GM23338 (cell line): ENCODE measurements around the gene ATAD3B. TPM values are rescaled to one million over a fixed set of nuclear protein-coding genes. Genes with fewer than 3 reads are reported as not detected.
A peak's percentile ranks its signal among the peaks of the same experiment; 100 is the strongest.

Experiments used
- ATAC-seq: fragments of 200-7000 bp; cut with Tn5 transposase; 3 replicates; pipeline ENCODE4 v1.9.1; 2020
- DNase-seq: peaks from one replicate; pipeline ENCODE4 v3.0.0-alpha.2; 2015; ENCODE audit warnings: low spot score
- H2AFZ ChIP-seq: fragments of 200-600 bp; sonication (generic); 2 replicates; pipeline ENCODE4 v1.8.0; 2016; ENCODE audit warnings: antibody characterized with exemption, mild to moderate bottlenecking, moderate library complexity
- H3F3A ChIP-seq: fragments of 200-600 bp; sonication (generic); replicated peaks from 2 replicates; pipeline ENCODE4 v1.8.0; 2017; ENCODE audit warnings: antibody characterized with exemption, mixed run types, low read depth
- H3K27ac ChIP-seq: fragments of 200-600 bp; sonication (generic); 2 replicates; pipeline ENCODE4 v1.6.1; 2016; ENCODE audit warnings: low read depth
- H3K27me3 ChIP-seq: fragments of 200-600 bp; sonication (generic); 2 replicates; pipeline ENCODE4 v1.8.0; 2016; ENCODE audit warnings: mild to moderate bottlenecking, mixed run types, moderate library complexity; ENCODE audit not compliant: insufficient read depth
- H3K36me3 ChIP-seq: fragments of 200-600 bp; sonication (generic); 2 replicates; pipeline ENCODE4 v1.8.0; 2016; ENCODE audit warnings: mild to moderate bottlenecking; ENCODE audit not compliant: insufficient read depth
- H3K4me1 ChIP-seq: fragments of 200-600 bp; sonication (generic); 2 replicates; pipeline ENCODE4 v1.8.0; 2016; ENCODE audit warnings: mild to moderate bottlenecking, moderate library complexity; ENCODE audit not compliant: insufficient read depth
- H3K4me2 ChIP-seq: fragments of 200-600 bp; sonication (generic); 2 replicates; pipeline ENCODE4 v1.7.1; 2017; ENCODE audit warnings: mixed run types
- H3K4me3 ChIP-seq: fragments of 200-600 bp; sonication (generic); 2 replicates; pipeline ENCODE4 v1.6.1; 2016; ENCODE audit warnings: mixed run types
- H3K79me2 ChIP-seq: fragments of 200-600 bp; sonication (generic); replicated peaks from 2 replicates; pipeline ENCODE4 v1.8.0; 2017; ENCODE audit warnings: mild to moderate bottlenecking; ENCODE audit not compliant: insufficient read depth
- H3K9me2 ChIP-seq: fragments of 200-600 bp; sonication (generic); 2 replicates; pipeline ENCODE4 v1.8.0; 2017; ENCODE audit not compliant: insufficient read depth
- H4K20me1 ChIP-seq: fragments of 200-600 bp; sonication (generic); replicated peaks from 2 replicates; pipeline ENCODE4 v1.8.0; 2017; ENCODE audit warnings: mild to moderate bottlenecking; ENCODE audit not compliant: insufficient read depth
- H3K27ac Mint-ChIP-seq: 2 replicates; pipeline ENCODE4 v1.8.0; 2020; ENCODE audit warnings: inconsistent platforms, mild to moderate bottlenecking, moderate library complexity, mixed read lengths
- H3K27me3 Mint-ChIP-seq: 3 replicates; pipeline ENCODE4 v1.8.0; 2022; ENCODE audit warnings: low read depth, mild to moderate bottlenecking, moderate library complexity, mixed read lengths, inconsistent platforms; ENCODE audit not compliant: insufficient read depth, poor library complexity
- H3K36me3 Mint-ChIP-seq: 3 replicates; pipeline ENCODE4 v1.8.0; 2021; ENCODE audit warnings: low read depth, mild to moderate bottlenecking, inconsistent platforms, moderate library complexity, mixed read lengths
- H3K4me1 Mint-ChIP-seq: 3 replicates; pipeline ENCODE4 v1.8.0; 2020; ENCODE audit warnings: mild to moderate bottlenecking, inconsistent platforms, mixed read lengths
- H3K4me3 Mint-ChIP-seq: 3 replicates; pipeline ENCODE4 v1.8.0; 2021; ENCODE audit warnings: moderate library complexity, mild to moderate bottlenecking, inconsistent platforms, mixed read lengths
- H3K9me3 Mint-ChIP-seq: 3 replicates; pipeline ENCODE4 v1.8.0; 2020; ENCODE audit warnings: moderate library complexity, mild to moderate bottlenecking, inconsistent platforms, mixed read lengths
- EZH2phosphoT487 ChIP-seq: fragments of 200-600 bp; sonication (generic); IDR thresholded peaks from one replicate; pipeline ENCODE4 v1.8.1; 2018; ENCODE audit warnings: antibody characterized with exemption; ENCODE audit not compliant: unreplicated experiment
- REST ChIP-seq: IDR thresholded peaks from one replicate; pipeline ENCODE4 v1.6.1; 2018; ENCODE audit warnings: antibody characterized with exemption; ENCODE audit not compliant: unreplicated experiment
- ZNF462 ChIP-seq: fragments of 250-450 bp; sonication (Bioruptor Pico); IDR thresholded peaks from 2 replicates; pipeline ENCODE4 v1.5.0; 2020; ENCODE audit warnings: mild to moderate bottlenecking, moderate library complexity
- polyA plus RNA-seq: library from polyadenylated mRNA; unstranded; fragments of >200 nt; fragmentation: Nextera tagmentation; extraction: Ambion mirVana; gene quantifications from 2 replicates; pipeline ENCODE4 v1.2.1, GENCODE V29; 2016
- total RNA-seq: library from RNA; depleted of rRNA; stranded (reverse); fragments of >200 nt; shearing (Covaris generic); gene quantifications from 2 replicates; pipeline ENCODE4 v1.2.3, GENCODE V29; 2014

Gene ATAD3B
- total and polyA plus RNA-seq, 2 experiments from 2014 or later, result 37.8 to 63.4 TPM

DNA sequence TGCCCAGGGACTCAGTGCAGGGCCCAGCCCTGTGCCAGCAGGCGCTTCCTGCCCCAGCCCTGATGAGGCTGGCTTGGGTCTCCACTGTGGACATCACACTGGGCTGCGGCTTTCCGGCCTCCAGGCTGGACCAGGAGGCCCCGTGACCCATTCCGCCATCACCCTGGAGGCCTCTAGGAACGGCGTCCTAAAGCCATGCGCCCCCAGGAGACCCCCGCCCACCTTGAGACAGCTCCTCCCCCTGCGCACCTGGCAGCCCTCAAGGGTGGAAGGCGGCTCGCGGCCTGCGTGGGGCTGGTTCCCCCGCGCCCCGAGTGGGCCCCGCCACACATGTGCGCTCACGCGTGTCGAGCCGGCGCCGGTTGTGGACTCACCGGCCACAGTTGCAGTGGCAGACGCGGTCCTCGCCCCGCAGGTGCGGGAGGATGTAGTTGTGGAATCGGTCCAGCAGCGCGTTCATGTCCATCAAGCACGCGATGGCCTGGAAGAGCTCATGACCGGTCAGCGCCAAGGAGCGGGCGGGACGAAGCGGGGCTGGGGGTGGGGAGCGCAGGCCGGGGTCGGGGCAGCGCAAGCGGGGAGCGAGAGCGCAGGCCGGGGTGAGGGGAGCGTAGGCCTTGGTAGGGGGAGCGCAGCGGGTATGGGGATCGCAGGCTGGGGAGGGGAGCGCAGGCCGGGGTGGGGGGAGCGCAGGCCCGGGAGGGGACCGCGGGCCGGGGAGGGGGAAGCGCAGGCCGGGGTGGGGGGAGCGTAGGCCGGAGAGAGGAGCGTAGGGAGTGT lies 67.9 kb downstream of the ATAD3B start:
- Mint-ChIP-seq H3K27me3 (peaks cover 15% of the 10 kb centered on the region), H3K27ac (no peak overlapping the region), H3K9me3 (no peaks in the 10 kb centered on the region), H3K4me3 (peak overlapping the region; percentile 73), H3K36me3 (peaks cover 22% of the 10 kb centered on the region), H3K4me1 (peaks cover 8% of the 10 kb centered on the region)
- no peak overlapping the region for H2AFZ ChIP-seq
- H3K27ac ChIP-seq, result no peak overlapping the region
- H3K4me2 ChIP-seq, result peak overlapping the region; percentile 88
- no peak for TF ChIP-seq EZH2phosphoT487
- TF ChIP-seq ZNF462 (CRISPR knock-in tag), result no peak
- TF ChIP-seq REST, result no peak
- H3K27me3 ChIP-seq, result no peaks in the 10 kb centered on the region
- H4K20me1 ChIP-seq, result peaks cover 4% of the 10 kb centered on the region; the same call in 1 of the 2 replicates
- no peaks in the 10 kb centered on the region; the same call in 1 of the 2 replicates for H3K4me1 ChIP-seq
- ATAC-seq (peak; percentile 23), DNase-seq (peak; percentile 81)
- no peaks in the 10 kb centered on the region for H3K9me2 ChIP-seq
- no peaks in the 10 kb centered on the region for H3K79me2 ChIP-seq
- H3K4me3 ChIP-seq, result peak overlapping the region; percentile 86
- peaks cover 24% of the 10 kb centered on the region for H3F3A ChIP-seq
- H3K36me3 ChIP-seq, result no peaks in the 10 kb centered on the region
